Measurements from ENCODE around the gene KRTAP5-1. TPM values are rescaled to one million over a fixed set of nuclear protein-coding genes. Genes with fewer than 3 reads are reported as not detected.

Gene KRTAP5-1
- polyA plus RNA-seq, 2 of the 4 experiments (the other 2 are of a cell fraction) = not detected

- no peak overlapping the region for H3K27ac ChIP-seq
- TF ChIP-seq ZC3H11A (IDR thresholded peaks at IDR 0.05) (no peak), MAZ (IDR thresholded peaks at IDR 0.05; ENCODE audit: borderline replicate concordance, low read depth, low read length) (no peak), HES2 (IDR thresholded peaks at IDR 0.05) (no peak), MYC (IDR thresholded peaks at IDR 0.05; ENCODE audit: borderline replicate concordance, low read length) (no peak), POLR2A (IDR thresholded peaks at IDR 0.05; ENCODE audit: low read length) (no peak), HDAC2 (IDR thresholded peaks at IDR 0.05) (no peak), RNF2 (IDR thresholded peaks at IDR 0.05; ENCODE audit: borderline replicate concordance, low read depth) (no peak), GATA3 (IDR thresholded peaks at IDR 0.05; ENCODE audit: borderline replicate concordance) (no peak), CEBPB (IDR thresholded peaks at IDR 0.05) (no peak), HEYL (CRISPR knock-in tag; IDR thresholded peaks at IDR 0.05) (no peak), MAX (IDR thresholded peaks at IDR 0.05) (no peak), TP53 (CRISPR knock-in tag; IDR thresholded peaks at IDR 0.05) (no peak), NPAS2 (CRISPR knock-in tag; IDR thresholded peaks at IDR 0.05; ENCODE audit: borderline replicate concordance) (no peak), KDM5A (IDR thresholded peaks at IDR 0.05) (no peak), FOSL2 (IDR thresholded peaks at IDR 0.05) (no peak), FOSL2 (CRISPR knock-in tag; IDR thresholded peaks at IDR 0.05) (no peak), PHF8 (IDR thresholded peaks at IDR 0.05; ENCODE audit: borderline replicate concordance, low read depth) (no peak)
- TF ChIP-seq, protein P1, sequence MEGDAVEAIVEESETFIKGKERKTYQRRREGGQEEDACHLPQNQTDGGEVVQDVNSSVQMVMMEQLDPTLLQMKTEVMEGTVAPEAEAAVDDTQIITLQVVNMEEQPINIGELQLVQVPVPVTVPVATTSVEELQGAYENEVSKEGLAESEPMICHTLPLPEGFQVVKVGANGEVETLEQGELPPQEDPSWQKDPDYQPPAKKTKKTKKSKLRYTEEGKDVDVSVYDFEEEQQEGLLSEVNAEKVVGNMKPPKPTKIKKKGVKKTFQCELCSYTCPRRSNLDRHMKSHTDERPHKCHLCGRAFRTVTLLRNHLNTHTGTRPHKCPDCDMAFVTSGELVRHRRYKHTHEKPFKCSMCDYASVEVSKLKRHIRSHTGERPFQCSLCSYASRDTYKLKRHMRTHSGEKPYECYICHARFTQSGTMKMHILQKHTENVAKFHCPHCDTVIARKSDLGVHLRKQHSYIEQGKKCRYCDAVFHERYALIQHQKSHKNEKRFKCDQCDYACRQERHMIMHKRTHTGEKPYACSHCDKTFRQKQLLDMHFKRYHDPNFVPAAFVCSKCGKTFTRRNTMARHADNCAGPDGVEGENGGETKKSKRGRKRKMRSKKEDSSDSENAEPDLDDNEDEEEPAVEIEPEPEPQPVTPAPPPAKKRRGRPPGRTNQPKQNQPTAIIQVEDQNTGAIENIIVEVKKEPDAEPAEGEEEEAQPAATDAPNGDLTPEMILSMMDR (IDR thresholded peaks at IDR 0.05) = no peak
- TF ChIP-seq, protein P2, sequence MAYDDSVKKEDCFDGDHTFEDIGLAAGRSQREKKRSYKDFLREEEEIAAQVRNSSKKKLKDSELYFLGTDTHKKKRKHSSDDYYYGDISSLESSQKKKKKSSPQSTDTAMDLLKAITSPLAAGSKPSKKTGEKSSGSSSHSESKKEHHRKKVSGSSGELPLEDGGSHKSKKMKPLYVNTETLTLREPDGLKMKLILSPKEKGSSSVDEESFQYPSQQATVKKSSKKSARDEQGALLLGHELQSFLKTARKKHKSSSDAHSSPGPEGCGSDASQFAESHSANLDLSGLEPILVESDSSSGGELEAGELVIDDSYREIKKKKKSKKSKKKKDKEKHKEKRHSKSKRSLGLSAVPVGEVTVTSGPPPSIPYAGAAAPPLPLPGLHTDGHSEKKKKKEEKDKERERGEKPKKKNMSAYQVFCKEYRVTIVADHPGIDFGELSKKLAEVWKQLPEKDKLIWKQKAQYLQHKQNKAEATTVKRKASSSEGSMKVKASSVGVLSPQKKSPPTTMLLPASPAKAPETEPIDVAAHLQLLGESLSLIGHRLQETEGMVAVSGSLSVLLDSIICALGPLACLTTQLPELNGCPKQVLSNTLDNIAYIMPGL (CRISPR knock-in tag; IDR thresholded peaks at IDR 0.05; ENCODE audit: borderline replicate concordance) = no peak
- TF ChIP-seq, protein P3, sequence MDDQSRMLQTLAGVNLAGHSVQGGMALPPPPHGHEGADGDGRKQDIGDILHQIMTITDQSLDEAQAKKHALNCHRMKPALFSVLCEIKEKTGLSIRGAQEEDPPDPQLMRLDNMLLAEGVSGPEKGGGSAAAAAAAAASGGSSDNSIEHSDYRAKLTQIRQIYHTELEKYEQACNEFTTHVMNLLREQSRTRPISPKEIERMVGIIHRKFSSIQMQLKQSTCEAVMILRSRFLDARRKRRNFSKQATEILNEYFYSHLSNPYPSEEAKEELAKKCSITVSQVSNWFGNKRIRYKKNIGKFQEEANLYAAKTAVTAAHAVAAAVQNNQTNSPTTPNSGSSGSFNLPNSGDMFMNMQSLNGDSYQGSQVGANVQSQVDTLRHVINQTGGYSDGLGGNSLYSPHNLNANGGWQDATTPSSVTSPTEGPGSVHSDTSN (IDR thresholded peaks at IDR 0.05) = no peak
- H3K4me2 ChIP-seq = no peak overlapping the region
- FAIRE-seq = no peak
- CTCF ChIA-PET = interaction anchor here (1.0 to 15.0 kb wide), 5 partner anchors 8 to 108 kb away, joined by 3 to 719 read pairs (median 9); partner anchors contain the start of gene DUSP8
- no peaks in the 10 kb centered on the region for H3K9me3 ChIP-seq
- H3K4me3 ChIP-seq = no peak overlapping the region
- DNase-seq (ENCODE audit: low read depth in 1 of 2, low spot score in 1 of 2) = no peak
- 70% methylated on average over 4 of the region's 6 CpGs for WGBS (ENCODE audit: missing lambda C conversion rate)
- no peak for ATAC-seq
- H3K4me1 ChIP-seq = peaks cover 21% of the 10 kb centered on the region
- POLR2A ChIA-PET = no interaction called here
Observed at GRCh38 chr11:1544536-1544935, 40.5 kb downstream of the KRTAP5-1 start.

- Histone ChIP-seq H3K9me3 (no peaks in the 10 kb centered on the region), H3K4me1 (peaks cover 17% of the 10 kb centered on the region), H3K4me2 (no peak overlapping the region), H3K4me3 (no peak overlapping the region), H3K27ac (no peak overlapping the region)
- TF ChIP-seq ZFP36 (IDR thresholded peaks at IDR 0.05; ENCODE audit: borderline replicate concordance, partially characterized antibody) = peak; percentile 13
- no peak for TF ChIP-seq SREBF2 (IDR thresholded peaks at IDR 0.05)
- POLR2A ChIA-PET = no interaction called here
- WGBS (ENCODE audit: missing lambda C conversion rate) = 44% methylated on average over 6 of the region's 13 CpGs
- FAIRE-seq = no peak
- CTCF ChIA-PET = interaction anchor here (1.0 to 15.0 kb wide), 7 partner anchors 9 to 149 kb away, joined by 3 to 719 read pairs (median 4); partner anchors contain the start of gene DUSP8
- ATAC-seq = no peak
- DNase-seq (ENCODE audit: low read depth in 1 of 2, low spot score in 1 of 2) = no peak
Observed at GRCh38 chr11:1543606-1544263, 41.3 kb downstream of the KRTAP5-1 start.

All from A549 (cell line).